SJCRH30 (cell line): ENCODE data around the gene OR2V1. TPM values are rescaled to one million over a fixed set of nuclear protein-coding genes. Genes with fewer than 3 reads are reported as not detected.
"Not testable (repeated sequence)": the region's sequence is repeated elsewhere in the genome, so short reads cannot be mapped to it uniquely, and the experiment has no call there.

ENCODE experiments used
- DNase-seq, 2 experiments: peaks; one replicate each; pipeline ENCODE4 v3.0.0-alpha.2; 2015 to 2020
- H3K27ac ChIP-seq: fragments of 250-450 bp; sonication (Bioruptor Pico); 2 replicates; pipeline ENCODE4 v1.5.1; 2020; ENCODE audit warnings: mild to moderate bottlenecking, moderate library complexity
- H3K27me3 ChIP-seq: fragments of 250-450 bp; sonication (Bioruptor Pico); 2 replicates; pipeline ENCODE4 v1.5.1; 2020; ENCODE audit warnings: mild to moderate bottlenecking, moderate library complexity
- H3K36me3 ChIP-seq: fragments of 250-450 bp; sonication (Bioruptor Pico); 2 replicates; pipeline ENCODE4 v1.5.1; 2020; ENCODE audit warnings: mild to moderate bottlenecking, moderate library complexity
- H3K4me1 ChIP-seq: fragments of 250-450 bp; sonication (Bioruptor Pico); 2 replicates; pipeline ENCODE4 v1.5.1; 2020; ENCODE audit warnings: mild to moderate bottlenecking, moderate library complexity
- H3K4me3 ChIP-seq: fragments of 250-450 bp; sonication (Bioruptor Pico); 2 replicates; pipeline ENCODE4 v1.5.1; 2020; ENCODE audit warnings: mild to moderate bottlenecking, moderate library complexity
- H3K9me3 ChIP-seq: fragments of 250-450 bp; sonication (Bioruptor Pico); replicated peaks from 2 replicates; pipeline ENCODE4 v1.5.1; 2020; ENCODE audit warnings: mild to moderate bottlenecking, moderate library complexity
- total RNA-seq: library from RNA; depleted of rRNA; stranded (reverse); fragments of >200 nt; shearing (Covaris generic); gene quantifications from 2 replicates; pipeline ENCODE4 v1.2.3, GENCODE V29; 2014; rRNA removed

The OR2V1 gene
- total RNA-seq, result 0.10 TPM in 1 of 2 replicates, not detected in the other

GRCh38 chr5:181130832-181131496, at the start of gene OR2V1:
Gene OR2V1, minus strand, starts transcription at chr5:181131169. Its CDS starts 5,865 bp downstream, at chr5:181125304.
- peaks cover 28% of the 10 kb centered on the region for H3K27me3 ChIP-seq
- no peak within 1 kb of the TSS for H3K27ac ChIP-seq
- H3K9me3 ChIP-seq, result no peaks in the 10 kb centered on the region
- no peak within 1 kb of the TSS for H3K4me3 ChIP-seq
- DNase-seq, result no peak
- no peaks in the 10 kb centered on the region for H3K36me3 ChIP-seq
- H3K4me1 ChIP-seq, result no peaks in the 10 kb centered on the region

GRCh38 chr5:181177559-181177958, 46.6 kb upstream of the OR2V1 start:
- not testable (repeated sequence) for H3K4me3 ChIP-seq, H3K36me3 ChIP-seq, H3K27me3 ChIP-seq, H3K9me3 ChIP-seq, H3K27ac ChIP-seq, H3K4me1 ChIP-seq
- DNase-seq, result peak in 1 of 2 experiments; percentile 38

DNA sequence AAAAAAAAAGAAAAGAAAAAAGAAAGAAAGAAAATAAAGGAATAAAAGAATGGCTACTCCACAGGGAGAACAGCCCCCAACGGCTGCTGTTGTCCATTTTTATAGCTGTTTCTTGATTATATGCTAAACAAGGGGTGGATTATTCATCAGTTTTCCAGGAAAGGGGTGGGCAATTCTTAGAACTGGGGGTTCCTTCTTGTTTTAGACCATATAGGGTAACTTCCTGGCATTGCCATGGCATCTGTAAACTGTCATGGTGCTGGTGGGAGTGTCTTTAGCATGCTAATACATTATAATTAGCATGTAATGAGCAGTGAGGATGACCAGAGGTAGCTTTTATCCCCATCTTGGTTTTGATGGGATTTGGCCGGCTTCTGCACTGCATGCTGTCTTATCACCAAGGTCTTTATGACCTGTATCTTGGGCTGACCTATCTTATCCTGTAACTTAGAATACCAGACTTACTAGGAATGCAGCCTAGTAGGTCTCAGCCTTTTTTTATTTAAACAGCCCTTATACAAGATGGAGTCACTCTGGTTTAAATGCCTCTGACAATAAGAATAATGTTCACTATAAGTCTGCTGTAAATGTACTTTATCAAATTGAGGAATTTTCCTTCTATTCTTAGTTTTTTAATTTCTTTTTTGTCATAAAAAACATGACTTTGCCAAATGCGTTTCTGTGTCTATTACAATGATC, 45.4 kb upstream of the OR2V1 start:
- Histone ChIP-seq H3K9me3 (no peaks in the 10 kb centered on the region), H3K36me3 (no peaks in the 10 kb centered on the region), H3K4me3 (no peak overlapping the region), H3K4me1 (peaks cover 4% of the 10 kb centered on the region; the same call in 1 of the 2 replicates), H3K27me3 (no peaks in the 10 kb centered on the region; the same call in 1 of the 2 replicates), H3K27ac (no peak overlapping the region)
- no peak for DNase-seq

GRCh38 chr5:181173420-181174342, 42.7 kb upstream of the OR2V1 start:
- H3K4me1 ChIP-seq, result peaks cover 4% of the 10 kb centered on the region; the same call in 1 of the 2 replicates
- H3K4me3 ChIP-seq, result no peak overlapping the region
- H3K27me3 ChIP-seq, result no peaks in the 10 kb centered on the region; the same call in 1 of the 2 replicates
- H3K36me3 ChIP-seq, result no peaks in the 10 kb centered on the region
- no peaks in the 10 kb centered on the region for H3K9me3 ChIP-seq
- no peak overlapping the region for H3K27ac ChIP-seq
- DNase-seq, result no peak

DNA sequence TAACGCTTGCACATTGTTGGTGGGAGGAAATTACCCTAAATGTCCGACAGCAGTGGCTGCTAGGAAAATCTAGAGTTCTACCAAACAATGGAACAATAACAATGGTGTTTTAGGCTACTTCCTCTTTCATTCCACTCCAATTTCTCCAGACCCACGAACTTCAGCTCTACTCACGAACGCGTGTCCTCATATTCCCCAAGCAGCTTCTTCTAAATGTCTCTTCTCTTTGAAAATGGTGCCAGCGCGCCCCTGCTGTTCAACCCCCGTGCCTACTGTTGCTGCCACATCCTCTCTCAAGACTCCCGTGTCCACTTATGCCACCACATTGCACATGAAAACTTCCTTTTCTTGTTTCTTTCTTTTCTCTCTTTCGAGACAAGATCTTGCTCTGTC, 42.1 kb upstream of the OR2V1 start:
- Histone ChIP-seq H3K9me3 (no peaks in the 10 kb centered on the region), H3K36me3 (no peaks in the 10 kb centered on the region), H3K27me3 (no peaks in the 10 kb centered on the region; the same call in 1 of the 2 replicates), H3K27ac (no peak overlapping the region), H3K4me3 (no peak overlapping the region), H3K4me1 (peaks cover 4% of the 10 kb centered on the region; the same call in 1 of the 2 replicates)
- DNase-seq, result no peak

GRCh38 chr5:181171782-181172181, 40.8 kb upstream of the OR2V1 start:
- no peak overlapping the region for H3K27ac ChIP-seq

DNA sequence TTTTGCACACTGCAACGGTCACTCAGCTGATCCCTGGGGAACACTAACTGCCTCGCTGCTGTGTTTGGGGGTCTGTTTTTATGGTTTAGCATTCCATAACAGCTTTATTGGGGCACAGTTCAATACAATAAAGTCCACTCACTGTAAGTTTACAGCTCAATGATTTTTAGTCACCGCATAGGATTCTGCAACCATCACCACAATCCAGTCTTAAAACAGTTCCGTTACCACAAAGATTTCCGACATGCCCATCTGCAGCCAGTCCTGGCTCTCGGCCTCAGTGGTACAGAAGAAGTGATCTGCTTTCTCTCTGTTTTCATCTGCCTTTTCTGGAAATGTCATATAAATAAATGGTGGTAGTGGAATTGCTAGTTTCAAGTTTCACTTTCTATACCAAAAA, 40.0 kb upstream of the OR2V1 start:
- Histone ChIP-seq H3K27me3 (no peaks in the 10 kb centered on the region; the same call in 1 of the 2 replicates), H3K27ac (no peak overlapping the region), H3K4me1 (no peaks in the 10 kb centered on the region), H3K4me3 (no peak overlapping the region), H3K9me3 (no peaks in the 10 kb centered on the region), H3K36me3 (no peaks in the 10 kb centered on the region)
- no peak for DNase-seq

More at GRCh38 chr5:181171782-181172181, 40.8 kb upstream of the OR2V1 start:
- Histone ChIP-seq H3K4me3 (no peak overlapping the region), H3K27me3 (no peaks in the 10 kb centered on the region; the same call in 1 of the 2 replicates), H3K36me3 (no peaks in the 10 kb centered on the region), H3K4me1 (no peaks in the 10 kb centered on the region), H3K9me3 (no peaks in the 10 kb centered on the region)
- DNase-seq, result no peak

GRCh38 chr5:181170237-181170825, 39.4 kb upstream of the OR2V1 start:
- Histone ChIP-seq H3K27ac (no peak overlapping the region), H3K27me3 (no peaks in the 10 kb centered on the region; the same call in 1 of the 2 replicates), H3K36me3 (no peaks in the 10 kb centered on the region), H3K4me3 (peak overlapping the region; percentile 30), H3K4me1 (no peaks in the 10 kb centered on the region), H3K9me3 (no peaks in the 10 kb centered on the region)
- DNase-seq, result peak in 1 of 2 experiments; percentile 31

GRCh38 chr5:181169459-181170236, 38.7 kb upstream of the OR2V1 start:
- not testable (repeated sequence) for H3K36me3 ChIP-seq, H3K27me3 ChIP-seq, H3K4me1 ChIP-seq, H3K9me3 ChIP-seq, H3K27ac ChIP-seq
- peak overlapping the region; percentile 30 for H3K4me3 ChIP-seq
- peak; percentile 71 to 80 for DNase-seq

- DNase-seq, result no peak
- no peaks in the 10 kb centered on the region; the same call in 1 of the 2 replicates for H3K27me3 ChIP-seq
- no peaks in the 10 kb centered on the region for H3K36me3 ChIP-seq
- H3K9me3 ChIP-seq, result no peaks in the 10 kb centered on the region
- H3K4me3 ChIP-seq, result peak overlapping the region; percentile 1; the same call in 1 of the 2 replicates
- H3K4me1 ChIP-seq, result no peaks in the 10 kb centered on the region
- H3K27ac ChIP-seq, result no peak overlapping the region
Observed at GRCh38 chr5:181168595-181169118, 37.7 kb upstream of the OR2V1 start.

DNA sequence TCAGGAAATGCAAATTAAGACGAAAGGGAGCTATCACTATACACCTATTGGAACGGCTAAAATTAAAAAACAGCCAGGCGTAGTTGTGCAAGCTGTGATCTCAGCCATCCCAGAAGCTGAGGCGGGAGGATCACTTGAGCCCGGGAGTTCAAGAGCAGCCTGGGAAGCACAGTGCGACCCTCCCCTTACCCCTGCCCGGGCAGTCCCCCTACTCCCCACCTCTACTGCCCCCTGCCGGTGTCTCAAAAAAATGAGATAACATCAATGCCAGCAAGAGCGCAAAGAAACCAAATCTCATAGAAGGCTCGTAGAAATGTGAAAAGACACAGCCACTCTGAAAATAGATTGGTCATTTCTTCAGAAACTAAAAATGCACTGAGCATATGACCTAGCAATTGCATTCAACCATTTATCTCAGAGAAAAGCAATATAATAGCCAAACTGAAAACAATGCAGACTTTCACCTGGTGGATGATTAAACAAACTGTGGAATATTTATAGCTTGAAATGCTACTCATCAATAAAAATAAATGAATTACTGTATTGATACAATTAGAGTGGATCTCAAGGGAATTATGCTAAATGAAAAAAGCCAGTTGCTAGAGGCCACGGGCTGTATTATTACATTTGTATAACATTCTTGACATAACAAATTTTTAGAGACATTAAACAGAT, 37.0 kb upstream of the OR2V1 start:
- no peaks in the 10 kb centered on the region for H3K4me1 ChIP-seq
- no peak overlapping the region for H3K4me3 ChIP-seq
- H3K27me3 ChIP-seq, result no peaks in the 10 kb centered on the region; the same call in 1 of the 2 replicates
- H3K9me3 ChIP-seq, result no peaks in the 10 kb centered on the region
- H3K36me3 ChIP-seq, result no peaks in the 10 kb centered on the region
- no peak overlapping the region for H3K27ac ChIP-seq
- peak; percentile 49 to 66 for DNase-seq

DNA sequence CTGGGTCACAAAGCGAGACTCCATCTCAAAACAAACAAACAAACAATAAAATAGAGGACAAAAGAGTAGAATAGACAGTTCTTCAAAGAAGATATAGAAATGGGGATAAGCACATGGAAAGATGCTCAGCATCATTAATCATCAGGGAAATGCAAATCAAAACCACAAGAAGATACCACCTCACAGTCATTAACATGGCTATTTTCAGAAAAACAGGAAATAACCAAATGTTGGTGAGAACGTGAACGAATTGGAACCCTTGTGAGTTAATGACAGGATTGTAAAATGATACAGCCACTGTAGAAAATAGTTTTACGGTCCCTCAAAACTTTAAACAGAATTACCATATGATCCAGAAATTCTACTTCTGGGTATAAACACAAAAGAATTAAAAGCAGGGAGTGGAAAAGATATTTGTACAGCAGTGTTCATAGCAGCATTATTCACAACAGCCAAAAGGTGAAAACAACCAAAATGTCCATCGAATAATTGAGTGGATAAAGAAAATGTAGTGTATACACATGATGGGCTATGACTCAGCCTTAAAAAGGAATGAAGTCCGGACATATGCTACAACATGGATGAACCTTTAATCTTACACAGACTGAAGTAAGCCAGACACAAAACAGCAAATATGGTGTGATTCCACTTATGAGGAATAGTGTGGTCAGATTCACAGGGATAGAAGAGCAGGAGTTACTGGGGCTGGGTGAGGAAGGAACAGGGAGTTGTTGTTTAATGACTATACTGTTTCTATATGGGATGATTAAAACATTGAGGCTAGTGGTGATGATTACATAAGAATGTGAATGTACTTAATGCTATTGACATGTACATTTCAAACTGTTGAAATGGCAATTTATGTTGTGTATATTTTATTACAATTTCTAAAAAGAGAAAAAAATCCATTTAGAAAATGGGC, 36.1 kb upstream of the OR2V1 start:
- H3K4me3 ChIP-seq, result no peak overlapping the region

More for the DNA sequence above, 36.1 kb upstream of the OR2V1 start:
- DNase-seq, result no peak
- H3K9me3 ChIP-seq, result no peaks in the 10 kb centered on the region
- H3K4me1 ChIP-seq, result no peaks in the 10 kb centered on the region; the same call in 1 of the 2 replicates
- H3K36me3 ChIP-seq, result no peaks in the 10 kb centered on the region
- H3K27ac ChIP-seq, result no peak overlapping the region
- no peaks in the 10 kb centered on the region; the same call in 1 of the 2 replicates for H3K27me3 ChIP-seq
